Left lung (tissue), 14 donors: Measurements from ENCODE around the gene CLEC4G. TPM values are rescaled to one million over a fixed set of nuclear protein-coding genes. Genes with fewer than 3 reads are reported as not detected.

Experiments
- ATAC-seq: fragments of 200-7000 bp; cut with Tn5 transposase; one replicate; pipeline ENCODE4 v1.9.1; 2020; ENCODE audit warnings: moderate library complexity
- DNase-seq, 4 donors: peaks; one replicate each; pipeline ENCODE4 v3.0.0-alpha.2; 2013 to 2020
- H3K27ac ChIP-seq, 2 donors: fragments of 200-600 bp; sonication (generic) in 1 of 2; one replicate each; pipeline versions ENCODE4 v1.5.0 to v1.8.0; 2020 to 2021
- H3K27me3 ChIP-seq, 2 donors: fragments of 200-600 bp; sonication (generic) in 1 of 2; one replicate each; pipeline versions ENCODE4 v1.5.0 to v1.8.0; 2020 to 2021
- H3K36me3 ChIP-seq, 2 donors: fragments of 200-600 bp; sonication (generic) in 1 of 2; one replicate each; pipeline versions ENCODE4 v1.5.0 to v1.8.0; 2020 to 2021
- H3K4me1 ChIP-seq, 2 donors: fragments of 200-600 bp; one replicate each; pipeline ENCODE4 v1.8.0; 2021
- H3K4me3 ChIP-seq, 2 donors: fragments of 200-600 bp; sonication (generic) in 1 of 2; one replicate each; pipeline versions ENCODE4 v1.5.0 to v1.8.0; 2020 to 2021; ENCODE audit warnings: mild to moderate bottlenecking in 1 of 2
- H3K9me3 ChIP-seq, 2 donors: fragments of 200-600 bp; sonication (generic) in 1 of 2; one replicate each; pipeline versions ENCODE4 v1.5.0 to v1.8.0; 2020 to 2021
- CTCF ChIP-seq, 2 donors: fragments of 200-600 bp; sonication (generic) in 1 of 2; IDR thresholded peaks; one replicate each; pipeline versions ENCODE4 v1.5.0 to v1.8.0; 2021; ENCODE audit warnings: antibody characterized with exemption in 2 of 2
- intact Hi-C, 2 donors: fragments of 100-400 bp; cut with DNase I; formaldehyde crosslinking; loops; one replicate each; pipeline versions ENCODE4 v1.11.2 to v1.14.2; 2022
- long read RNA-seq, 12 donors: library from polyadenylated mRNA in 2 of 12; unstranded in 2 of 12; transcript quantifications; one replicate each; pipeline ENCODE4 v2.0.0 and lab custom pipeline, GENCODE V29; 2019 to 2026
- polyA plus RNA-seq, 6 donors: library from polyadenylated mRNA; unstranded; fragments of 120-200 nt; gene quantifications; one replicate each; pipeline ENCODE4 v1.2.1, GENCODE V29; 2013; ENCODE audit not compliant: insufficient read length in 6 of 6
- total RNA-seq, 2 donors: library from RNA; stranded (reverse); fragmentation: NEBNext Ultra II Directional; extraction: Animal tissue kit (Norgen Biotek cat#: 25700); gene quantifications; one replicate each; pipeline ENCODE4 v1.2.1, GENCODE V29; 2021
- donor health status: DM: no; HTN: yes; CAD: no.
- donor health status: DM: no; HTN: no; CAD: no.

CLEC4G gene
- 1 to 10 TPM; 2.1 to 2.2 TPM for total RNA-seq
- under 1 TPM in 4 of 6 donors, not detected in 2; 0.20 to 0.38 (median 0.25) TPM for polyA plus RNA-seq
- long read RNA-seq, donor 1 = 0 reads
- long read RNA-seq, donor 2 = 0 reads
- long read RNA-seq, donor 3 = 0 reads
- long read RNA-seq, donor 4, partial matches to known transcripts = 2 of 3 reads
- long read RNA-seq, donor 4, other reads (novel, unspliced or antisense) = 0 of 3 reads
- long read RNA-seq, donor 5 = 0 reads
- long read RNA-seq, donor 6 = 0 reads
- long read RNA-seq, donor 7 = 0 reads
- long read RNA-seq, donor 8 = 0 reads
- long read RNA-seq, donor 9 = 0 reads
- long read RNA-seq, donor 10 = 0 reads
- long read RNA-seq, donor 11 = 0 reads
- long read RNA-seq, donor 12 = 0 reads

DNA sequence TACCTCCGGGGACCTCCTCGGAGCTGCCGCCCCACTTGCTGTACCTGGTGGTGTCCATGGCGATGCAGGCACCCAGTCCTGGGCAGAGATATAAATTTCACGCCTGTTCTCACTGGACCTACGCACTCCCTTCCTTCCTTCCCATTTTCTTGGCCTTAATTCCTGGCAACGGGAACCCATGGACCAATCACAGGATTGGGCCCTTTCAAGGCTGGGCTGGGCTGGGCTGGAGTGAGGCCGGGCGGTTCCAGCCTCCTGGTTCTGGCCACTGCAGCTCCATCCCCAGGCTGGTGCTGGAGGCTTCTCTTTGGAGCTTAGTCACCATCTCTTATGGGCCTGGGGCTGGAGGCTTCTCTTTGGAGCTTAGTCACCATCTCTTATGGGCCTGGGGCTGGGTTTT lies at the start of gene CLEC4G:
Gene CLEC4G, minus strand, starts transcription at position 66 of the 400 bp plus-strand sequence. Its CDS starts 8 bp downstream, at position 58.
- no peaks in the 10 kb centered on the region for H3K36me3 ChIP-seq
- H3K4me1 ChIP-seq = peaks cover 0 to 40% of the 10 kb centered on the region in 2 donors
- no peaks in the 10 kb centered on the region for H3K9me3 ChIP-seq
- DNase-seq (no peak), ATAC-seq (no peak)
- intact Hi-C loops = no loop called here
- no peak within 1 kb of the TSS for H3K4me3 ChIP-seq
- no peak within 1 kb of the TSS for H3K27ac ChIP-seq
- H3K27me3 ChIP-seq = peaks cover 28 to 53% of the 10 kb centered on the region in 2 donors
- no peak for TF ChIP-seq CTCF (IDR thresholded peaks at IDR 0.05)

DNA sequence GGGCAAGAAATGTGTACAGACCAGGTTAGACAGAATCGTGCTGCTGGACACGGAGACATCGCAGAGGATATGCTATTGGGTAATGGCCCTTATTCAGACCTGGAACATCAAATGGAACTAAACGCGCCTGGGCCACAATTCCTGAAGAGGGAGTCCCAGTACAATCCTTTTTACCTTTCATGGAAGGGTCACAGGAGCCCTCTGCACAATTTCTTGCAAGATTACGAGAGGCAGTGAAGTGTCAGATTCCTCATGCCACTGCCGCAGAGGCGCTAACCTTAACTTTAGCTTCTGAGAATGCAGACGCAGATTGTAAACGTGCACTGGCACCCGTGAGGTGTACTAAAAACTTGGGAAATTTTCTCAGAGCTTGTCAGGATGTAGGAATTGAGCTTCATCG lies 49.2 kb upstream of the CLEC4G start:
- no peaks in the 10 kb centered on the region for H3K27me3 ChIP-seq
- ATAC-seq = no peak
- peaks cover 0 to 17% of the 10 kb centered on the region in 2 donors for H3K4me1 ChIP-seq
- H3K27ac ChIP-seq = no peak overlapping the region
- H3K9me3 ChIP-seq = peaks cover 0 to 8% of the 10 kb centered on the region in 2 donors
- DNase-seq = no peak
- intact Hi-C loops = no loop called here
- TF ChIP-seq CTCF (IDR thresholded peaks at IDR 0.05) = no peak
- H3K4me3 ChIP-seq = no peak overlapping the region
- H3K36me3 ChIP-seq = no peaks in the 10 kb centered on the region

GRCh38 chr19:7779631-7780486 lies 47.9 kb upstream of the CLEC4G start:
- Histone ChIP-seq H3K4me1 (peaks cover 0 to 17% of the 10 kb centered on the region in 2 donors), H3K36me3 (no peaks in the 10 kb centered on the region), H3K27me3 (no peaks in the 10 kb centered on the region), H3K27ac (no peak overlapping the region), H3K4me3 (no peak overlapping the region), H3K9me3 (no peaks in the 10 kb centered on the region)
- intact Hi-C loops = no loop called here
- no peak for TF ChIP-seq CTCF (IDR thresholded peaks at IDR 0.05)
- DNase-seq (no peak), ATAC-seq (no peak)

DNA sequence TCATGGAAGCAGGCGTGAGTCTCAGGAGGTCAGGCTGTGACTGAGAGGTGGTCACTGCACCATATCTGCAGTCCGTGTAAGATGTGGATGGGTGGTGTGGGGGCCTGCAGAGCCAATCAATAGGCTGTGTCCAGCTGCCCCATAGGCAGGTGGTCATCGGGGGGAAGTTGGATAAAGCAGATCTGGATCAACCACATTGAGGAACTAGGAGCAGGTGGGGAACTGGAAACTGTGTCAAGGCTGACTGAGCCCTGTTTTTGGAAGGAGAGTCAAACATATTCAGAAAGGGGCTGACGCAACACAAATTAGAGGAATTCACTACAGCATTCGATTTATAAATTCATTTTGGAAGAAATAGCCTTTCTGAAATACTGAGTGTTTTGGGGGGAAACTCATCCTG lies 46.2 kb upstream of the CLEC4G start:
- H3K27me3 ChIP-seq = no peaks in the 10 kb centered on the region
- peaks cover 0 to 5% of the 10 kb centered on the region in 2 donors for H3K4me1 ChIP-seq
- H3K4me3 ChIP-seq = no peak overlapping the region
- H3K27ac ChIP-seq = no peak overlapping the region
- H3K9me3 ChIP-seq = no peaks in the 10 kb centered on the region
- no peaks in the 10 kb centered on the region for H3K36me3 ChIP-seq
- DNase-seq = no peak
- no peak for TF ChIP-seq CTCF (IDR thresholded peaks at IDR 0.05)
- no peak for ATAC-seq
- intact Hi-C loops = no loop called here

- Histone ChIP-seq H3K4me3 (no peak overlapping the region), H3K27ac (no peak overlapping the region), H3K4me1 (peaks cover 0 to 19% of the 10 kb centered on the region in 2 donors), H3K9me3 (no peaks in the 10 kb centered on the region), H3K27me3 (no peaks in the 10 kb centered on the region), H3K36me3 (no peaks in the 10 kb centered on the region)
- ATAC-seq (no peak), DNase-seq (no peak)
- intact Hi-C loops = no loop called here
- no peak for TF ChIP-seq CTCF (IDR thresholded peaks at IDR 0.05)
Measured at GRCh38 chr19:7775761-7776160, 43.9 kb upstream of the CLEC4G start.
